ENCODE results near the gene VEGFA. TPM values are rescaled to one million over a fixed set of nuclear protein-coding genes. Genes with fewer than 3 reads are reported as not detected.
A peak's percentile ranks its signal among the peaks of the same experiment; 100 is the strongest.

Gene VEGFA
- total RNA-seq, 1 donor from 2014 or later, result 29.0 TPM

- peak overlapping the region; percentile 94 for H3K4me3 Mint-ChIP-seq
- POLR2A ChIA-PET, result interaction anchor here (0.9 to 5.7 kb wide), 5 partner anchors 57 to 142 kb away, joined by 3 to 41 read pairs (median 21); partner anchors contain the start of genes GTPBP2 and MAD2L1BP
- CTCF ChIA-PET, result interaction anchor here (0.9 to 8.4 kb wide), 7 partner anchors 25 to 303 kb away, joined by 3 to 99 read pairs (median 7); no protein-coding TSS in a partner anchor
- no peak for TF ChIP-seq CTCF (IDR thresholded peaks at IDR 0.05)
- intact Hi-C loops (cut with micrococcal nuclease), result loop anchor here (2.0 to 10.0 kb wide), 8 partner anchors 85 to 1875 kb away; partner anchors contain the start of genes HSP90AB1, MRPS18A, NFKBIE and POLR1C
- peaks cover 45% of the 10 kb centered on the region for H3K4me1 Mint-ChIP-seq
- DNase-seq, result peak; percentile 67
- peak; percentile 15 for ATAC-seq (ENCODE audit: low read depth)
- no peaks in the 10 kb centered on the region for H3K9me3 Mint-ChIP-seq
- H3K27me3 Mint-ChIP-seq, result peaks cover 16% of the 10 kb centered on the region
- H3K36me3 Mint-ChIP-seq (ENCODE audit: low read depth), result peaks cover 2% of the 10 kb centered on the region
- peak overlapping the region; percentile 82 for H3K27ac Mint-ChIP-seq
Measured at GRCh38 chr6:43771858-43772680, 2.1 kb downstream of the VEGFA start.

GRCh38 chr6:43772681-43773049, 2.7 kb downstream of the VEGFA start:
- Mint-ChIP-seq H3K9me3 (no peaks in the 10 kb centered on the region), H3K4me1 (peaks cover 45% of the 10 kb centered on the region), H3K27me3 (peaks cover 16% of the 10 kb centered on the region), H3K36me3 (ENCODE audit: low read depth) (peaks cover 2% of the 10 kb centered on the region), H3K27ac (no peak overlapping the region), H3K4me3 (peak overlapping the region; percentile 86)
- POLR2A ChIA-PET, result interaction anchor here (0.9 to 5.7 kb wide), 3 partner anchors 58 to 143 kb away, joined by 3 to 41 read pairs (median 30); no protein-coding TSS in a partner anchor
- DNase-seq (no peak), ATAC-seq (ENCODE audit: low read depth) (no peak)
- intact Hi-C loops (cut with micrococcal nuclease), result loop anchor here (1.0 to 10.0 kb wide), 8 partner anchors 48 to 1875 kb away; partner anchors contain the start of genes HSP90AB1, MRPS18A and USP49
- CTCF ChIA-PET, result interaction anchor here (0.6 to 8.4 kb wide), 11 partner anchors 24 to 302 kb away, joined by 3 to 99 read pairs (median 6); partner anchors contain the start of gene GTPBP2
- TF ChIP-seq CTCF (IDR thresholded peaks at IDR 0.05), result no peak

GRCh38 chr6:43773050-43773979, 3.3 kb downstream of the VEGFA start:
- no peak for TF ChIP-seq CTCF (IDR thresholded peaks at IDR 0.05)
- Mint-ChIP-seq H3K4me3 (peak overlapping the region; percentile 71), H3K36me3 (ENCODE audit: low read depth) (peaks cover 4% of the 10 kb centered on the region), H3K9me3 (no peaks in the 10 kb centered on the region), H3K27ac (no peak overlapping the region), H3K27me3 (peaks cover 16% of the 10 kb centered on the region), H3K4me1 (peaks cover 45% of the 10 kb centered on the region)
- intact Hi-C loops (cut with micrococcal nuclease), result loop anchor here (1.0 to 10.0 kb wide), 8 partner anchors 49 to 1876 kb away; partner anchors contain the start of genes HSP90AB1, MRPS18A and USP49
- POLR2A ChIA-PET, result interaction anchor here (0.9 to 5.7 kb wide), 3 partner anchors 59 to 144 kb away, joined by 3 to 41 read pairs (median 30); no protein-coding TSS in a partner anchor
- DNase-seq, result peak; percentile 46
- ATAC-seq (ENCODE audit: low read depth), result peak; percentile 16
- CTCF ChIA-PET, result interaction anchor here (0.6 to 8.4 kb wide), 11 partner anchors 24 to 306 kb away, joined by 3 to 99 read pairs (median 6); partner anchors contain the start of gene GTPBP2

GRCh38 chr6:43773980-43774775, 4.2 kb downstream of the VEGFA start:
- ChIA-PET POLR2A (interaction anchor here (0.5 to 1.0 kb wide), 3 partner anchors 15 to 1075 kb away, joined by 3 to 4 read pairs (median 4); no protein-coding TSS in a partner anchor), CTCF (interaction anchor here (1.0 to 8.4 kb wide), 10 partner anchors 9 to 305 kb away, joined by 3 to 99 read pairs (median 5); no protein-coding TSS in a partner anchor)
- Mint-ChIP-seq H3K4me3 (no peak overlapping the region), H3K9me3 (no peaks in the 10 kb centered on the region), H3K27ac (no peak overlapping the region), H3K27me3 (peaks cover 15% of the 10 kb centered on the region), H3K4me1 (peaks cover 44% of the 10 kb centered on the region), H3K36me3 (ENCODE audit: low read depth) (peaks cover 7% of the 10 kb centered on the region)
- intact Hi-C loops (cut with micrococcal nuclease), result loop anchor here (1.0 to 10.0 kb wide), 9 partner anchors 25 to 1877 kb away; partner anchors contain the start of genes HSP90AB1, MRPS18A and USP49
- DNase-seq, result no peak
- no peak for TF ChIP-seq CTCF (IDR thresholded peaks at IDR 0.05)
- ATAC-seq (ENCODE audit: low read depth), result no peak
